Psoas muscle (tissue), 8 donors: ENCODE measurements around the gene KCNIP3. TPM values are rescaled to one million over a fixed set of nuclear protein-coding genes. Genes with fewer than 3 reads are reported as not detected.

Source experiments
- ATAC-seq, 4 donors: fragments of 200-7000 bp; cut with Tn5 transposase; one replicate each; pipeline ENCODE4 v1.9.1; 2020; ENCODE audit warnings: moderate library complexity in 3 of 4, mild to moderate bottlenecking in 2 of 4
- DNase-seq, 2 donors: peaks; one replicate each; pipeline ENCODE4 v3.0.0-alpha.2; 2020
- H3K27ac ChIP-seq: fragments of 200-600 bp; one replicate; pipeline ENCODE4 v1.8.0; 2022
- H3K27me3 ChIP-seq, 3 donors: fragments of 200-600 bp in 1 of 3; one replicate each; pipeline versions ENCODE4 v1.6.1 to v1.8.0; 2013 to 2022; ENCODE audit warnings: low read length in 2 of 3, mild to moderate bottlenecking in 2 of 3, moderate library complexity in 1 of 3; ENCODE audit not compliant: insufficient read depth in 3 of 3
- H3K36me3 ChIP-seq, 2 donors: fragments of 200-600 bp in 1 of 2; one replicate each; pipeline versions ENCODE4 v1.6.1 to v1.8.0; 2013 to 2022; ENCODE audit warnings: low read depth in 1 of 2, mild to moderate bottlenecking in 1 of 2, moderate library complexity in 1 of 2; ENCODE audit not compliant: insufficient read depth in 1 of 2
- H3K4me1 ChIP-seq: fragments of 200-600 bp; one replicate; pipeline ENCODE4 v1.8.0; 2022
- H3K4me3 ChIP-seq: fragments of 200-600 bp; one replicate; pipeline ENCODE4 v1.8.0; 2022; ENCODE audit warnings: mild to moderate bottlenecking
- H3K9me3 ChIP-seq: fragments of 200-600 bp; one replicate; pipeline ENCODE4 v1.8.0; 2022
- CTCF ChIP-seq: fragments of 200-600 bp; IDR thresholded peaks from one replicate; pipeline ENCODE4 v1.8.0; 2022; ENCODE audit warnings: antibody characterized with exemption
- WGBS, 3 donors: extraction: QIAGEN DNeasy Blood & Tissue Kit; methylation state at CpG; one replicate each; pipeline versions ENCODE4 v1.1.6 to v1.1.7; 2013; 5-methylcytosine and 5-hydroxymethylcytosine counted together
- intact Hi-C, 2 donors: fragments of 100-400 bp; cut with DNase I; formaldehyde crosslinking; loops; one replicate each; pipeline versions ENCODE4 v1.11.0 to v1.14.2; 2022
- polyA plus RNA-seq, 3 donors: library from polyadenylated mRNA; stranded (reverse); fragments of 200-250 nt; gene quantifications; one replicate each; pipeline ENCODE4 v1.2.3, GENCODE V29; 2013
- total RNA-seq, 4 donors: library from RNA; stranded (reverse); fragmentation: NEBNext Ultra II Directional in 2 of 4; extraction: Animal tissue kit (Norgen Biotek cat#: 25700) in 2 of 4; gene quantifications; one replicate each; pipeline versions ENCODE4 v1.2.1 to v1.2.4, GENCODE V29; 2021 to 2023
- donor health status: healthy with polysubstance abuse.
- donor health status: DM: no; HTN: no; CAD: no; lungs with moderate emphysema.
- donor health status: Bipolar disorder and iron deficiency.
- donor health status: healthy.
- donor health status: DM: yes; HTN: yes; CAD: no.
- donor health status: DM: no; HTN: no; CAD: no.
- donor health status: DM: no; HTN: no; CAD: no.
- donor health status: DM: yes; HTN: yes; CAD: no.

Gene KCNIP3
- total and polyA plus RNA-seq, 7 donors, result 0.93 to 2.0 (median 1.3) TPM

GRCh38 chr2:95298486-95299111, 1.5 kb downstream of the KCNIP3 start:
- no peak overlapping the region for H3K4me3 ChIP-seq
- no peaks in the 10 kb centered on the region for H3K9me3 ChIP-seq
- no peak overlapping the region for H3K27ac ChIP-seq
- peaks cover 0 to 20% (median 5%) of the 10 kb centered on the region in 3 donors for H3K27me3 ChIP-seq
- no peak for TF ChIP-seq CTCF
- ATAC-seq, result no peak
- DNase-seq, result no peak
- H3K36me3 ChIP-seq, result no peaks in the 10 kb centered on the region
- no peaks in the 10 kb centered on the region for H3K4me1 ChIP-seq
- intact Hi-C loops, result no loop called here
- WGBS, 3 donors, result 39 to 67% (median 54%) methylated on average over 9 of the region's 9 CpGs

GRCh38 chr2:95299961-95300360, 2.8 kb downstream of the KCNIP3 start:
- Histone ChIP-seq H3K4me1 (no peaks in the 10 kb centered on the region), H3K36me3 (no peaks in the 10 kb centered on the region), H3K9me3 (no peaks in the 10 kb centered on the region), H3K4me3 (no peak overlapping the region), H3K27me3 (peaks cover 0 to 26% (median 5%) of the 10 kb centered on the region in 3 donors), H3K27ac (no peak overlapping the region)
- TF ChIP-seq CTCF, result no peak
- DNase-seq, result no peak
- ATAC-seq, result no peak
- WGBS, 3 donors, result 66 to 80% (median 73%) methylated on average over 6 to 9 of the region's 9 CpGs
- intact Hi-C loops, result no loop called here

GRCh38 chr2:95300450-95300849, 3.3 kb downstream of the KCNIP3 start:
- H3K27me3 ChIP-seq, result peaks cover 0 to 30% (median 5%) of the 10 kb centered on the region in 3 donors
- no peak overlapping the region for H3K27ac ChIP-seq
- ATAC-seq, result peak in 1 of 4 donors; percentile 2
- no peaks in the 10 kb centered on the region for H3K9me3 ChIP-seq
- intact Hi-C loops, result no loop called here
- H3K4me1 ChIP-seq, result no peaks in the 10 kb centered on the region
- no peak for DNase-seq
- no peak for TF ChIP-seq CTCF
- WGBS, 3 donors, result 9 to 36% (median 20%) methylated on average over 11 of the region's 11 CpGs
- H3K4me3 ChIP-seq, result no peak overlapping the region
- no peaks in the 10 kb centered on the region for H3K36me3 ChIP-seq

- ATAC-seq (no peak), DNase-seq (no peak)
- WGBS, 3 donors, result 39 to 72% (median 47%) methylated on average over 4 of the region's 4 CpGs
- Histone ChIP-seq H3K27ac (no peak overlapping the region), H3K27me3 (peaks cover 0 to 36% (median 4%) of the 10 kb centered on the region in 3 donors), H3K9me3 (no peaks in the 10 kb centered on the region), H3K4me3 (no peak overlapping the region), H3K4me1 (no peaks in the 10 kb centered on the region), H3K36me3 (no peaks in the 10 kb centered on the region)
- intact Hi-C loops, result no loop called here
- TF ChIP-seq CTCF, result no peak
Measured at GRCh38 chr2:95301186-95301585, 4.0 kb downstream of the KCNIP3 start.
